Measurements from ENCODE around the gene CARD19. TPM values are rescaled to one million over a fixed set of nuclear protein-coding genes. Genes with fewer than 3 reads are reported as not detected.

CARD19 gene
- total and polyA plus RNA-seq, 9 of the 15 experiments (the other 6 are each of a cell fraction or from before 2014, with no cell fraction given): 0.90 to 34.9 (median 14.6) TPM

DNA sequence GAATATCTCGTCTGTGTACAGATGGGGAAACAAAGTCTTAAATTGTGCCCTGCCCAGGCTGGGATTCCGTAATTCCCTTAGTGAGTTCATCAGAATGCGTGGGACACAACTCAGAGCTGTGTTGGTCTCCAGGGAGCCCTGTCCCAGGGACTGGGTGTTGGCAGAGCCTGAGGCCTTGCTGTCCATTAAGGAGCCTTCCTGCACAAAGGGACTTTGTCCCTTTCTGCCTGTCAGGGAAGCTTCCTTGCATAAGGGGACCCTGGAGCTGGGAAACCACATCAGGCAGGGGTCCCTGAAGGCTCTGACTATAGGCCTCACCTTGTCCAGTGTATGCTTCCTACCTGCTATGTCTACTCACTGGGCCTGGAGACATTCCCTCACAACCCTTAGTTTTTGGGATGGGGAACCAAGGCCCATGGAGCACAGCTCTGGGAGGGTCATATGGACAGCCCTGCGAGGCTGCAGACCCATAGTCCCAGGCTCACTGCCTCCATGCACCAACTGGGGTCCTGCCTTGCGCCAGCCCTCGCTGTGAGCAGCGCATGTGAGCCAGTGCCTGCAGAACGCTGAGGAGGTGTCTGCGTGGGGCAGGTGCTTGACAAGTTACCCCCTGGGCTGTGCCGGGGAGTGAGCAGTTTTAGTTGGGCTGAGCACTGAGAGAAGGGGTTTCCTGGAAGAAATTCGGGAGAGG lies 1.6 kb downstream of the CARD19 start (continued):
- TF ChIP-seq HOMEZ (CRISPR knock-in tag; IDR thresholded peaks at IDR 0.05) (no peak), ETV5 (CRISPR knock-in tag; IDR thresholded peaks at IDR 0.05; ENCODE audit: low read depth) (no peak), SRSF9 (IDR thresholded peaks at IDR 0.05; ENCODE audit: borderline replicate concordance, low read depth, low read length) (no peak), SRSF1 (IDR thresholded peaks at IDR 0.05; ENCODE audit: low read depth, low read length) (no peak), SMARCB1 (IDR thresholded peaks at IDR 0.05; ENCODE audit: insufficient read length, low read depth) (no peak), FOS (IDR thresholded peaks at IDR 0.05; ENCODE audit: extremely low read depth, insufficient read length) (no peak), LEF1 (IDR thresholded peaks at IDR 0.05) (no peak)

DNA sequence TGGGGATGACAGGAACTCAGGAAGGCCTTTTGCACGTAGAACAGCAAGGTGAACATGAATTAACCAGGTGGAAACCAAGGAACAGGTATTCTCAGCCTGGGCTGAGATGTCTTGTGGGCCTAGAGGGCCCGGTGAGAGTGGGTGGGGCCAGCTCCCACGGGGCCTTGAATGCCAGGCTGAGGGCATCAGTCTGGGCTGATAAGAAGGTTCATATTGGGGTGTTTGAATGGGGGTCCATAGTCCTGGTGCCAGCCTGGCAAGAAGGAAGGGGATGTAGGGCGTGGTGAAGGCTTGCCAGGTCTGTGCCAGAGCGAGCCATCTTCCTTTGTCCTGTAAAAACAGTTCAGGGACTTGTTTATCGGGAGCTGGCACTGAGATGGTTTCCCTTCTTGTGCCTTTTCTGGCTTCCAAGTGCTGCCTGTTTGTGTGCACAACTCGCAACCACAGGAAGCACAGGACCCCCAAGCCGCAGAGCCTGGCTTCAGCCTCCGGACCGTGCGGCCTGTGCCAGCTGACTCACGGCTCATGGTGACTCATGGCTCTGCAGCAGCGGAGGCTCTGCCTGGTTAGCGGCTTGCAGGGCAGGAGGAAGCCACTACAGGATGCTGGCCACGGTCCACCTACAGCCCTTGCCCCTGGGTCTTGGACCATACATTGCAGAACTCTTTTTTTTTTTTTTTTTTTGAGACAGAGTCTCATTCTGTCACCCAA lies 2.4 kb downstream of the CARD19 start:
- Histone ChIP-seq H3K36me3 (ENCODE audit: control insufficient read depth, insufficient read depth, low read length) (no peaks in the 10 kb centered on the region), H3K79me2 (ENCODE audit: control insufficient read depth, insufficient read depth, low read length) (no peaks in the 10 kb centered on the region; the same call in 2 of the 3 replicates), H4K20me1 (replicated peaks; ENCODE audit: control insufficient read depth, insufficient read depth, low read length) (0 out of 2 replicates have a peak, but pooled peaks cover 4% of the 10 kb centered on the region), H3K4me2 (ENCODE audit: insufficient read depth, low read length) (0 out of 2 replicates have a peak overlapping the region, but pooled peaks have one; percentile 35), H3K4me1 (replicated peaks in 1 of 2; ENCODE audit: control insufficient read depth in 2 of 2, insufficient read depth in 2 of 2, low read length in 2 of 2) (peaks cover 20 to 50% of the 10 kb centered on the region in 2 experiments), H3K27ac (ENCODE audit: extremely low read depth, low read depth, low read length) (no peak overlapping the region; the same call in 2 of the 3 replicates), H2AFZ (ENCODE audit: low read depth, low read length) (no peak overlapping the region), H3K9me1 (ENCODE audit: control insufficient read depth, insufficient read depth, low read length) (peaks cover 4% of the 10 kb centered on the region), H3K9me3 (replicated peaks; ENCODE audit: control insufficient read depth, insufficient read depth, low read depth, low read length) (no peaks in the 10 kb centered on the region), H3K9ac (ENCODE audit: insufficient read depth in 1 of 2, low read depth in 2 of 2, low read length in 2 of 2) (0 out of 4 replicates have a peak overlapping the region, but pooled peaks of 1 of the 2 experiments have one; percentile 2), H3K4me3 (no peak overlapping the region), H3K27me3 (ENCODE audit: control insufficient read depth in 2 of 2, insufficient read depth in 2 of 2, low read length in 2 of 2) (no peaks in the 10 kb centered on the region)
- no TSS peak for BruUV-seq (replicated peaks)
- POLR2A ChIA-PET: interaction anchor here (0.7 to 2.9 kb wide), 4 partner anchors 9 to 36 kb away, joined by 3 to 16 read pairs (median 3); partner anchors contain the start of gene NINJ1
- in situ Hi-C loops (cut with MboI): no loop called here
- WGBS (ENCODE audit: insufficient coverage, low coverage, missing lambda C conversion rate): 45% methylated on average over 15 of the region's 15 CpGs
- DNase-seq (ENCODE audit: extremely low read depth in 1 of 4, low spot score in 3 of 4) (peak in 2 of 4 experiments; percentile 43 to 58), FAIRE-seq (peak; percentile 67), ATAC-seq (no peak)
- CTCF ChIA-PET (ENCODE audit: low intra/inter-chr PET ratio): no interaction called here
- intact Hi-C loops (cut with micrococcal nuclease): loop anchor here (5.0 kb wide), 1 partner anchor 36 kb away; no protein-coding TSS in a partner anchor
- TF ChIP-seq MAZ (CRISPR knock-in tag; conservative IDR thresholded peaks at IDR 0.05 in 1 of 2, IDR thresholded peaks at IDR 0.05 in 1 of 2) (0 out of 4 replicates have a peak, but pooled peaks of 1 of the 2 experiments have one; percentile 34), CEBPZ (IDR thresholded peaks at IDR 0.05; ENCODE audit: borderline replicate concordance, low read depth, low read length) (no peak), NR2F6 (CRISPR knock-in tag; IDR thresholded peaks at IDR 0.05) (no peak), ERF (CRISPR knock-in tag; IDR thresholded peaks at IDR 0.05) (no peak), ZBTB7A (IDR thresholded peaks at IDR 0.05; ENCODE audit: borderline replicate concordance, control insufficient read depth, low read depth, low read length) (peak; percentile 65; the same call in 1 of the 2 replicates), FOSL1 (tag; conservative IDR thresholded peaks at IDR 0.05) (peak; percentile 94), XRCC4 (IDR thresholded peaks at IDR 0.05; ENCODE audit: extremely low read depth, insufficient read depth, insufficient read length) (no peak), FOS (IDR thresholded peaks at IDR 0.05; ENCODE audit: extremely low read depth, insufficient read length) (peak; percentile 50)

All from K562 (cell line).